ENCODE measurements around the gene SPECC1L.

SPECC1L gene

DNA sequence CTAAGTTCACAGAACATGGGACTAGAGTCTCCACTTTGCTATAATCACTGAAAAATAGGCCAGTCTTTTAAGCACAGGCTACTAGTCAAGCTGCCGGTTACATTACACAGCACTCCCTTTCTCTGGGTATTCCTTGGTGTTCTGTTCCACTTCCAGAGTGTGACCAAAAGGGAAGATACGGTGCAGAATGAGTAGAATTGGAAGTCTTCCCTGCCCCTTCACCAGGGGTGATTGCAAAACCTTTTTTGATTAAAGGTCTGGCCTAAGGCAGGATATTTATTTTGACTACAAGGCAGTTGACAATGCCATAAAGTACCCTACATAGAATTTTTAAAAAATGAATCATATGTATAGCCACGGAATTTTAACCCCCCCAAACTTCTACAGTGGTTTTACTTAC is 97.2 kb downstream of the SPECC1L start:
- Histone ChIP-seq H3F3A (ENCODE audit: insufficient read depth) (no peaks in the 10 kb centered on the region), H3K27ac (ENCODE audit: low read depth, low read length) (no peak overlapping the region), H3K36me3 (ENCODE audit: low read length) (peaks cover 43% of the 10 kb centered on the region), H3K4me2 (ENCODE audit: low read depth, low read length, poor library complexity, severe bottlenecking) (no peak overlapping the region), H3K9ac (ENCODE audit: low read length) (no peak overlapping the region), H3K4me3 (ENCODE audit: insufficient read depth, low read length, poor library complexity, severe bottlenecking) (no peak overlapping the region), H3K9me3 (ENCODE audit: insufficient read depth, low read length) (no peaks in the 10 kb centered on the region), H3K9me2 (replicated peaks; ENCODE audit: insufficient read depth, low read length) (no peaks in the 10 kb centered on the region), H3K27me3 (ENCODE audit: low read length) (no peaks in the 10 kb centered on the region), H3K79me2 (ENCODE audit: insufficient read depth, low read length) (no peaks in the 10 kb centered on the region), H2AFZ (ENCODE audit: low read depth, low read length, severe bottlenecking) (no peak overlapping the region), H4K20me1 (ENCODE audit: low read depth, low read length) (no peaks in the 10 kb centered on the region)
- TF ChIP-seq, protein P1, sequence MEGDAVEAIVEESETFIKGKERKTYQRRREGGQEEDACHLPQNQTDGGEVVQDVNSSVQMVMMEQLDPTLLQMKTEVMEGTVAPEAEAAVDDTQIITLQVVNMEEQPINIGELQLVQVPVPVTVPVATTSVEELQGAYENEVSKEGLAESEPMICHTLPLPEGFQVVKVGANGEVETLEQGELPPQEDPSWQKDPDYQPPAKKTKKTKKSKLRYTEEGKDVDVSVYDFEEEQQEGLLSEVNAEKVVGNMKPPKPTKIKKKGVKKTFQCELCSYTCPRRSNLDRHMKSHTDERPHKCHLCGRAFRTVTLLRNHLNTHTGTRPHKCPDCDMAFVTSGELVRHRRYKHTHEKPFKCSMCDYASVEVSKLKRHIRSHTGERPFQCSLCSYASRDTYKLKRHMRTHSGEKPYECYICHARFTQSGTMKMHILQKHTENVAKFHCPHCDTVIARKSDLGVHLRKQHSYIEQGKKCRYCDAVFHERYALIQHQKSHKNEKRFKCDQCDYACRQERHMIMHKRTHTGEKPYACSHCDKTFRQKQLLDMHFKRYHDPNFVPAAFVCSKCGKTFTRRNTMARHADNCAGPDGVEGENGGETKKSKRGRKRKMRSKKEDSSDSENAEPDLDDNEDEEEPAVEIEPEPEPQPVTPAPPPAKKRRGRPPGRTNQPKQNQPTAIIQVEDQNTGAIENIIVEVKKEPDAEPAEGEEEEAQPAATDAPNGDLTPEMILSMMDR (IDR thresholded peaks at IDR 0.05; ENCODE audit: insufficient read depth, low read length, poor library complexity, severe bottlenecking) = no peak
- TF ChIP-seq EZH2phosphoT487 (conservative IDR thresholded peaks at IDR 0.05; ENCODE audit: low read length) = no peak

DNA sequence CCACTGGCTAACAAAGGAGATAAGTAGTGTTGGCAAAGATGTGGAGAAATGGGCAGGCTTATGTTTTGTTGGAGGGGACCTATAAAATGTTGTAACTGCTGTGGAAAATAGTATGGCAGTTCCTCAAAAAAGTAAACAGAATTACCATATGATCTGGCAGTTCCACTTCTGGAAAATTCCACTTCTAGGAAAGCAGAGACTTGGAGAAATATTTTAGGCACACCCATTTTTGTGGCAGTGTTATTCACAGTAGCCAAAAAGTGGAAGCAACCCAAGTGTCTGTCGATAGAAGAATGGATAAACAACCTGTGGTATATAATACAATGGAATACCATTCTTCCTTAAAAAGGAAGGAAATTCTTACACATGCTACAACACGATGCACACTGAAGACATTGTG is 99.8 kb downstream of the SPECC1L start:
- Histone ChIP-seq H3K9ac (ENCODE audit: low read length) (no peak overlapping the region), H3K4me3 (ENCODE audit: insufficient read depth, low read length, poor library complexity, severe bottlenecking) (no peak overlapping the region), H3K9me2 (replicated peaks; ENCODE audit: insufficient read depth, low read length) (no peaks in the 10 kb centered on the region), H4K20me1 (ENCODE audit: low read depth, low read length) (no peaks in the 10 kb centered on the region), H2AFZ (ENCODE audit: low read depth, low read length, severe bottlenecking) (no peak overlapping the region), H3K27ac (ENCODE audit: low read depth, low read length) (no peak overlapping the region), H3K4me2 (ENCODE audit: low read depth, low read length, poor library complexity, severe bottlenecking) (no peak overlapping the region), H3K9me3 (ENCODE audit: insufficient read depth, low read length) (no peaks in the 10 kb centered on the region), H3K36me3 (ENCODE audit: low read length) (peaks cover 47% of the 10 kb centered on the region), H3K27me3 (ENCODE audit: low read length) (no peaks in the 10 kb centered on the region), H3F3A (ENCODE audit: insufficient read depth) (no peaks in the 10 kb centered on the region), H3K79me2 (ENCODE audit: insufficient read depth, low read length) (no peaks in the 10 kb centered on the region)
- no peak for TF ChIP-seq EZH2phosphoT487 (conservative IDR thresholded peaks at IDR 0.05; ENCODE audit: low read length)
- TF ChIP-seq, protein P1 (IDR thresholded peaks at IDR 0.05; ENCODE audit: insufficient read depth, low read length, poor library complexity, severe bottlenecking) = no peak

DNA sequence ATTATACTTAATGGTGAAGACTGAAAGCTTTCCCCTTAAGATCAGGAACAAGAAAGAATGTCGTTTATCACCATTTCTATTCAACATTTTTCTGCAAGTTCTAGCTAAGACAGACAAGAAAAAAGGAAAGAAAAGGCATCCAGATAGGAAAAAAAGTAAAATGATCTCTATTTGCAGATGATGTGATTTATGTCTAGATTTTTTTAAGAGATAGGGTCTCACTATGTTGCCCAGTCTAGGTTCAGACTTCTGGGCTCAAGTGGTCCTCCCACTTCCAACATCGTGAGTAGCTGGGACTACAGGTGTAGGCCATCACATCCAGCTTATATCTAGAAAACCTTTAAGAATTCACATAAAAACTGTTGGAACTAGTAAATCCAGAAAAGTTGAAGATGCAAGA is 105.4 kb downstream of the SPECC1L start:
- TF ChIP-seq, protein P1 (IDR thresholded peaks at IDR 0.05; ENCODE audit: insufficient read depth, low read length, poor library complexity, severe bottlenecking) = no peak
- TF ChIP-seq EZH2phosphoT487 (conservative IDR thresholded peaks at IDR 0.05; ENCODE audit: low read length) = no peak
- H3K9me2 ChIP-seq (replicated peaks; ENCODE audit: insufficient read depth, low read length) = no peaks in the 10 kb centered on the region
- H3K4me2 ChIP-seq (ENCODE audit: low read depth, low read length, poor library complexity, severe bottlenecking) = no peak overlapping the region
- H3K27ac ChIP-seq (ENCODE audit: low read depth, low read length) = no peak overlapping the region
- no peaks in the 10 kb centered on the region for H3K9me3 ChIP-seq (ENCODE audit: insufficient read depth, low read length)
- peaks cover 6% of the 10 kb centered on the region; the same call in 1 of the 2 replicates for H3F3A ChIP-seq (ENCODE audit: insufficient read depth)
- no peaks in the 10 kb centered on the region for H4K20me1 ChIP-seq (ENCODE audit: low read depth, low read length)
- no peak overlapping the region for H3K9ac ChIP-seq (ENCODE audit: low read length)
- H3K79me2 ChIP-seq (ENCODE audit: insufficient read depth, low read length) = no peaks in the 10 kb centered on the region
- no peak overlapping the region for H3K4me3 ChIP-seq (ENCODE audit: insufficient read depth, low read length, poor library complexity, severe bottlenecking)
- H3K36me3 ChIP-seq (ENCODE audit: low read length) = peaks cover 25% of the 10 kb centered on the region
- no peak overlapping the region for H2AFZ ChIP-seq (ENCODE audit: low read depth, low read length, severe bottlenecking)
- H3K27me3 ChIP-seq (ENCODE audit: low read length) = no peaks in the 10 kb centered on the region

Data from SU-DHL-6 (cell line).